Brain microvascular endothelial cell (primary cell): Measurements from ENCODE around the gene NBAS.

Experiments
- DNase-seq: peaks from one replicate; pipeline ENCODE4 v3.0.0-alpha.2; 2020
- H3K27ac ChIP-seq: fragments of 250-450 bp; sonication (Bioruptor Pico); 2 replicates; pipeline ENCODE4 v1.5.1; 2020; ENCODE audit warnings: mild to moderate bottlenecking, moderate library complexity
- H3K27me3 ChIP-seq: fragments of 250-450 bp; sonication (Bioruptor Pico); replicated peaks from 2 replicates; pipeline ENCODE4 v1.5.1; 2020; ENCODE audit warnings: mild to moderate bottlenecking
- H3K36me3 ChIP-seq: fragments of 250-450 bp; sonication (Bioruptor Pico); replicated peaks from 2 replicates; pipeline ENCODE4 v1.5.1; 2020; ENCODE audit warnings: mild to moderate bottlenecking
- H3K4me3 ChIP-seq: 2 replicates; pipeline ENCODE4 v1.5.1; 2011; ENCODE audit warnings: low read depth, mild to moderate bottlenecking, control low read depth, low read length, moderate library complexity
- in situ Hi-C: cut with HindIII; loops from 2 replicates; pipeline ENCODE4 v1.10.0; 2017; ENCODE audit warnings: low sequenced_read_pairs, low pct_ligation_motif_present
- TF ChIP-seq, protein P1 (sequence below): IDR thresholded peaks from 2 replicates; pipeline ENCODE4 v1.5.1; 2011; ENCODE audit warnings: low read depth, mild to moderate bottlenecking, moderate library complexity, low read length, control low read depth, inconsistent platforms; ENCODE audit errors: missing control alignments

NBAS gene

DNA sequence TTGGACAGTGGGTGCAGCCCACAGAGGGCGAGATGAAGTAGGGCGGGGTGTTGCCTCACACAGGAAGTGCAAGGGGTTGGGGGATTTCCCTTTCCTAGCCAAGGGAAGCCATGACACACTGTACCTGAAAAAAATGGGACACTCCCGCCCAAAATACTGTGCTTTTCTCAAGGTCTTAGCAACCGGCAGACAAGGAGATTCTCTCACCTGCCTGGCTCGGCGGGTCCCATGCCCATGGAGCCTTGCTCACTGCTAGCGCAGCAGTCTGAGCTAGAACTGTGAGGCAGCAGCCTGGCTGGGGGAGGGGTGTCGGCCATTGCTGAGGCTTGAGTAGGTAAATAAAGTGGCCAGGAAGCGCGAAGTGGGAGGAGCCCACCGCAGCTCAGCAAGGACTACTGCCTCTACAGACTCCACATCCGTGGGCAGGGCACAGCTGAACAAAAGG lies 244.7 kb downstream of the NBAS start:
- H3K4me3 ChIP-seq, result no peak overlapping the region
- no peak for DNase-seq
- TF ChIP-seq, protein P1, sequence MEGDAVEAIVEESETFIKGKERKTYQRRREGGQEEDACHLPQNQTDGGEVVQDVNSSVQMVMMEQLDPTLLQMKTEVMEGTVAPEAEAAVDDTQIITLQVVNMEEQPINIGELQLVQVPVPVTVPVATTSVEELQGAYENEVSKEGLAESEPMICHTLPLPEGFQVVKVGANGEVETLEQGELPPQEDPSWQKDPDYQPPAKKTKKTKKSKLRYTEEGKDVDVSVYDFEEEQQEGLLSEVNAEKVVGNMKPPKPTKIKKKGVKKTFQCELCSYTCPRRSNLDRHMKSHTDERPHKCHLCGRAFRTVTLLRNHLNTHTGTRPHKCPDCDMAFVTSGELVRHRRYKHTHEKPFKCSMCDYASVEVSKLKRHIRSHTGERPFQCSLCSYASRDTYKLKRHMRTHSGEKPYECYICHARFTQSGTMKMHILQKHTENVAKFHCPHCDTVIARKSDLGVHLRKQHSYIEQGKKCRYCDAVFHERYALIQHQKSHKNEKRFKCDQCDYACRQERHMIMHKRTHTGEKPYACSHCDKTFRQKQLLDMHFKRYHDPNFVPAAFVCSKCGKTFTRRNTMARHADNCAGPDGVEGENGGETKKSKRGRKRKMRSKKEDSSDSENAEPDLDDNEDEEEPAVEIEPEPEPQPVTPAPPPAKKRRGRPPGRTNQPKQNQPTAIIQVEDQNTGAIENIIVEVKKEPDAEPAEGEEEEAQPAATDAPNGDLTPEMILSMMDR, result no peak
- no peaks in the 10 kb centered on the region for H3K36me3 ChIP-seq
- H3K27me3 ChIP-seq, result no peaks in the 10 kb centered on the region
- no peak overlapping the region for H3K27ac ChIP-seq
- in situ Hi-C loops, result no loop called here

DNA sequence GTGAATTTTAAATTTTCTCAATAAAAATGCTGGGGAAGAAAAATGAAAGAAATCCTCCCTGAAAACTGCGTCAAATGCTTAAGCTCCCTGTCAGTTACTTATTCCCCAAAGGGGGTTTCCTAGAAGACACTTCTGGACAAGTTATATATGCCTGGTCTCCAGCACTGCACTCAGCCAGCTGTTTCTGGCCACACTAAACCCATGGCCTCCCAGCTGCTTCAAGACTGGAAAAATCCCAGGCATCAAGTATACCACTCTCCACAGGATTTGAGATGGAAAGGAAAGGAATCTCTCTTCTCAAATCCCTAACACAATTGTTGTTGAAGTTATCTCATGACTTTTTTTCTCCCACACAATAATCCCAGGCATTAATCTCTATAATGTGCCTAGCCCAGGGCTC lies 245.7 kb downstream of the NBAS start:
- TF ChIP-seq, protein P1, result no peak
- H3K36me3 ChIP-seq, result no peaks in the 10 kb centered on the region
- no peak for DNase-seq
- no peaks in the 10 kb centered on the region for H3K27me3 ChIP-seq
- H3K4me3 ChIP-seq, result no peak overlapping the region
- in situ Hi-C loops, result no loop called here
- H3K27ac ChIP-seq, result no peak overlapping the region

DNA sequence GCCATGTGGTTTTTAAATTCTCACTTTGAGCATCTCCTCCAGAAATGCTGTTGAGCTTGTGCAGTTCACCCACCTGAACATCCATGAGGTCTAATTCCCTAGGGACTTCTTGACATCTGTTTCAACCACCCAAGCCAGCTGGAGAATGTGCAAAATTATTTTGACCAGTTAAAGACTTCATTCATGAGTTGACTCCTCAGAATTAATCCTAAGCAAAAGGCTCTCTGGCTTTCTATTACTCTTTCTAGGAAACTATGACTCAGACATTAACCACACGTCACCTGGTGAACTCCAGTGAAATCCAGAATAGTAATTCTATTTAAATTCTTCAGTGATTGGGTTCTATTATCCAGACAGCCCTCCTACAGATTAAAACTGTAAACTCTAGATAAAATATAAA lies 247.5 kb downstream of the NBAS start:
- DNase-seq, result peak; percentile 12

DNA sequence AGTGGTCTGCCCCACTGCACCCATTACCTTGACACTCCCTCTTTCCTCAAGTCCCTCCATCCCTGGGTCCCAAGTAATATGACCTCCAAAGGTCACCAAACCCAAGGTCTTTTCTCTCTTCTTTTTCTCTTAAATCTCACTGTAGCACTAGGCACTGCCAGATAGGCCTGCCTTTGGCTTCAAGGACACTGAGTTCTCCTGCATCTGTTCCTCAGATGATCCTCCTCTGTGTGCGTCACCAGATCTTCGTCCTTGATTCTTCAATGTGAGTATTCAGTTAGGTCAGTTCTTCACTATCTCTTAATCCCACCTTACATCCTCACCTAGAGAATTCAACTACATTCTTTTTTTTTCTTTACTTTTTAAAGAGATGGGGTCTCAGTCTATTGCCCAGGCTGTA lies 249.2 kb downstream of the NBAS start:
- in situ Hi-C loops, result no loop called here
- TF ChIP-seq, protein P1, result no peak
- no peak overlapping the region for H3K27ac ChIP-seq

More for the DNA sequence above, 247.5 kb downstream of the NBAS start:
- no peak overlapping the region for H3K27ac ChIP-seq
- no peak overlapping the region for H3K4me3 ChIP-seq
- H3K36me3 ChIP-seq, result no peaks in the 10 kb centered on the region
- TF ChIP-seq, protein P1, result no peak
- no peaks in the 10 kb centered on the region for H3K27me3 ChIP-seq
- in situ Hi-C loops, result no loop called here

DNA sequence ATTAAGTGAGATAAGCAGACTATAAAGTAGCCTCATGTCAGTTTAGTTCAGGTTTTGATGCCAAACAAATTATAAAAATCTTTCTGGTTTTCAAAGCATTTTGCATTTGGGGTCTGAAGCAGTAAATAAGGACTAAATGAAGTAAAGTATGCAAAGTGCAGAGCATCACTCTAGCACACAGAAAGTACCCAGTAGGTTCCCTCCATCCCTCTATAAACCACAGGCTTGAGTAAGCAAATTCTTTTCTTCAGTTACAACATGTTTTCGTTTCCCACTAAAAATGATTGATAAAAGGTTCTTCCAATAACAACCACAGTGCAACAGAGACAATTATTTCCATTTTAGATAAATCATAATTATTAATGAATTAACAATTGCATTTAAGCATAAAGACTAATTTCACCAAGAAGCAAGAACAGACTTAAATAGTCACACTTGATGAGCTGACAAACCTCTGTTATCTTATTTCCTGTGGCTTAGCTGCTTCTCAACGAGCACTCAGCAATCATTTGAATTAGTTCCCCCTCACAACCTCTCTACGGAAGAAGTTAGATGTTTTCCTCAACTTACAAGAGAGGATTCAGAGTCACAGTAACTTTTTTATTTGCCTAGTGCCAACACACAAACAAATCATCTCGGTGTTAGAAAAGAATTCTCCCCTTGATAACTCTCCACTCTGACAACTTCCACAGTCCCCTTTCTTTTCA lies 249.8 kb downstream of the NBAS start:
- no peak for DNase-seq
- Histone ChIP-seq H3K27me3 (no peaks in the 10 kb centered on the region), H3K27ac (no peak overlapping the region), H3K36me3 (no peaks in the 10 kb centered on the region), H3K4me3 (no peak overlapping the region)
- in situ Hi-C loops, result no loop called here
- TF ChIP-seq, protein P1, result no peak

More for the DNA sequence above, 249.2 kb downstream of the NBAS start:
- DNase-seq, result no peak
- no peak overlapping the region for H3K4me3 ChIP-seq
- no peaks in the 10 kb centered on the region for H3K36me3 ChIP-seq
- no peaks in the 10 kb centered on the region for H3K27me3 ChIP-seq

DNA sequence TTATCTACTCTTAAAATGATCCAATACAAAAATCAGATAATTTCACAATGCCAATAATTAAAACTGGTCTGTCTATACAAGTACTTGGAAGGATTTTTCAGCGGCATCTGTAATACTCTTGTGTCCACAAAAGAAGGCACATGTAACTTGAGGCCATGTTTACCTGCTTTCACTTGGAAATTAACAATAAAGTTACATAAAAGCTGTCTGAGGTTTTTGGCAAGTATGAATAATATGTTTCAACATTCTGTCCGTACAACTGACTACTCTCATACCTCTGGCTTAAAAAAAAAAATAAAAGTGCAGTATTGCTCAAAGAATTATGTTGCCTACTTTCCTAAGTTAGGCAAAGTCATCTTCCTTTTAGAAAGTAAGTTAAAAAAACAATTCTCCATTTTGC lies 253.6 kb downstream of the NBAS start:
- no peak for DNase-seq
- no peak overlapping the region for H3K4me3 ChIP-seq
- TF ChIP-seq, protein P1, result no peak
- H3K36me3 ChIP-seq, result no peaks in the 10 kb centered on the region
- no peaks in the 10 kb centered on the region for H3K27me3 ChIP-seq
- no peak overlapping the region for H3K27ac ChIP-seq
- in situ Hi-C loops, result no loop called here
